LNCAP (cell line): Measurements from ENCODE around the gene IWS1.

Source experiments
- TF ChIP-seq, protein P1 (sequence below): fragments of 450-650 bp; IDR thresholded peaks from 2 replicates; pipeline ENCODE4 v1.5.1; 2017; ENCODE audit warnings: mild to moderate bottlenecking

The IWS1 gene

DNA sequence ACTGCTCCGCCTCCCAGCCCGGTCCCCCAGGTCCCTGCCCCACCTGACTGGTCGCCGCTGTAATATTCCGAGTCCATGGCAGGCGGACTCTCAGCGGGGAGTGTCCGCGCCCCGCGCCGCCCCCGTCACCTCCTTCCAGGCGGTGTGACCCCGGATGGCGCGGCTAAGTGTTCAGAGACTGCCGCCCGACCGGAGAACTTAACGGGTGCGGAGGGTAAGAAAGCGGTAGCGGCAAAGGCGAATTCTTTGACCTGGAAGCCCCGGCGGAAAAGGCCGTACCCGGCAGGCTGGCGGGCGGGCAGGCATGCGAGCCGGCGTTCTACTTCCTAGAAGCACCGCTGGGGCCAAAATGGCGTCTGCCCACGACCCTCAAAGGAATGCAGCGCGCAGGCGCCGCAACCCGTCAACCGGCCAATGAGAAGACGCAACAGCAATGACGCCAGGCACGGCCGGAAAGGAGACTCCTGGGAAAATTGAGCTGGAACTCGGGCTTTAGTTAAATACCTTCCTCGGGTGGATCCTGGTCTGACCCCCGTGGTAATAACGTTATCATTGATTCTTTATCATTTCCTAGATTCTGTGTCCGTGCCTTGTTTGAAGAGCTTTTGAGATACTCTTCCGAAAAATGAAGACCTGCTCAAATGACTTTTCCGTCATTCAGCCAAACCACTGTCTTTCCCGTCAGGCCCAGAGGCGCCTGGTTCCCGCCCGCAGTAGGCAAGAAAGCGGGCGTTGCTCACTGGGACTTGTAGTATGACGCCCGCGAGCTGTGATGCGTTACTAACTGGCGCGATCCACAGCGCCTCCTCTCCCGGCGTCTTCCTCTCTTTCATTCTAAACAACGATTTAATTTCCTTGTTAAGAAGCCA, at the start of gene IWS1:
Gene IWS1, minus strand, starts transcription at position 358 of the 869 bp plus-strand sequence. Its CDS starts 281 bp downstream, at position 77.
- TF ChIP-seq, protein P1, sequence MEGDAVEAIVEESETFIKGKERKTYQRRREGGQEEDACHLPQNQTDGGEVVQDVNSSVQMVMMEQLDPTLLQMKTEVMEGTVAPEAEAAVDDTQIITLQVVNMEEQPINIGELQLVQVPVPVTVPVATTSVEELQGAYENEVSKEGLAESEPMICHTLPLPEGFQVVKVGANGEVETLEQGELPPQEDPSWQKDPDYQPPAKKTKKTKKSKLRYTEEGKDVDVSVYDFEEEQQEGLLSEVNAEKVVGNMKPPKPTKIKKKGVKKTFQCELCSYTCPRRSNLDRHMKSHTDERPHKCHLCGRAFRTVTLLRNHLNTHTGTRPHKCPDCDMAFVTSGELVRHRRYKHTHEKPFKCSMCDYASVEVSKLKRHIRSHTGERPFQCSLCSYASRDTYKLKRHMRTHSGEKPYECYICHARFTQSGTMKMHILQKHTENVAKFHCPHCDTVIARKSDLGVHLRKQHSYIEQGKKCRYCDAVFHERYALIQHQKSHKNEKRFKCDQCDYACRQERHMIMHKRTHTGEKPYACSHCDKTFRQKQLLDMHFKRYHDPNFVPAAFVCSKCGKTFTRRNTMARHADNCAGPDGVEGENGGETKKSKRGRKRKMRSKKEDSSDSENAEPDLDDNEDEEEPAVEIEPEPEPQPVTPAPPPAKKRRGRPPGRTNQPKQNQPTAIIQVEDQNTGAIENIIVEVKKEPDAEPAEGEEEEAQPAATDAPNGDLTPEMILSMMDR: no peak; the same call in 1 of the 2 replicates

DNA sequence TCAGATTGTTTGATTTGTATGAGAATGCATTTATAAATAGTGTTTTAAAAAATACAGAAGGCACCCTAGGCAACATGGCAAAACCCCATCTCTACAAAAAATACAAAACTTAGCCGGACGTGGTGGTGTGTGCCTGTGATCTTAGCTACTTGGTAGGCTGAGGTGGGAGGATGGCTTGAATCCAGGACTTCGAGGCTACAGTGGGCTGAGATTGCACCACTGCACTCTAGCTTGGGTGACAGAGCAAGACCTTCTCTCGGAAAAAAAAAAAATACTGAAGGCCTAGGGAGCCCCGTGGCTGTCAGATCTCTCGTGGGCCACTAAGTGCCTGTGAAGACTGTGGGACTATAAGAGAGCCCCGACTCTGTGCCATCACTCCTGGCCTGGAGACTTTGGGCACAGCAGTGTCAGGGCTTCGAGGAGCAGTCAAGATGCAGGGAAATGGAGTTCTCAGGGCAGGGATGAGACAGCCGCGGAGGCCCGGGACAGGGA, 49.7 kb upstream of the IWS1 start:
- TF ChIP-seq, protein P1: no peak

DNA sequence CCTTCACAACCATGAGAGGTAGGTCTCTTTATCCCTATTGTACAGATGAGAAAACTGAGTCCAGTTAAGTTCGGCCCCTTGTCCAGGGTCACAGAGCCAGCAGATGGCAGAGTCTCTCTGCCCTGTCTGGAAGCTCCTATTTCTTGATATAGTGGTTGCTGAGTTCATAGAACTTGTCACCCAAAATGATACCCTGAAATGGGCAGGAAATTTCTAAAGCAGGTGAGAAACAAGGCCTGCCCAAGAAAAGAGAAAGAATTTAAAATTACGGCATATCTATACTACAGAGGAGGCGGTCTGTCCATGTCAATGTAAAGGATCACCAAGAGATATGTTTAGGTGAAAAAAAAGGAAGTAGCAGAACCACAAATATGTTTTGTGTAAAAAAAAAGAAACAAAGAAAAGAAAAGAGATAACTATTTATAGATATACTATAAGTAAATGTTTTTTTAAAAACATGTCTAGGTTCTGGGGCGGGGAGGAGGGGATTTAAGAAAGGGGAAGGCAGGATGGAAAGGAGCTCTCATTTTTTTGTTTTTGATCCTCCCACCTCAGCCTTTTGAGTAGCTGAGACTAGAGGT, 49.0 kb upstream of the IWS1 start:
- TF ChIP-seq, protein P1: no peak

DNA sequence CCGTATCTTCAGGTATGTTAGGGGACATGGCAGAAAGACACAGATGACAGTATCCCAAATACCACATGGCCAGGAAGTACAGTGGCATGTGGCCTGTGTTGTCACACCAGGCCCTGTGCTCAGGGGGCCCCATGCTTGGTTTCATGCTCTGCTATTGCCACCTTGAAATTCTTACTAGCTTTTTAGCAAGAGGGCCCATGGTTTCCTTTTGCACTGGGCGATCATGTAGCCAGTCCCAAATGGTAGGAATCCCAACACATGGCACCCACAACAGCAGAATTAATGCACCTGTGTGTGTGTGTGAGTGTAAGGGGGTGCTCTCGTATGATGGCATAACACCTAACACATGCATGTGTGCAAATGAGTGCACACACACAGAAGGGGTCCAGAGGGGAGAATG, 48.4 kb upstream of the IWS1 start:
- TF ChIP-seq, protein P1: no peak

DNA sequence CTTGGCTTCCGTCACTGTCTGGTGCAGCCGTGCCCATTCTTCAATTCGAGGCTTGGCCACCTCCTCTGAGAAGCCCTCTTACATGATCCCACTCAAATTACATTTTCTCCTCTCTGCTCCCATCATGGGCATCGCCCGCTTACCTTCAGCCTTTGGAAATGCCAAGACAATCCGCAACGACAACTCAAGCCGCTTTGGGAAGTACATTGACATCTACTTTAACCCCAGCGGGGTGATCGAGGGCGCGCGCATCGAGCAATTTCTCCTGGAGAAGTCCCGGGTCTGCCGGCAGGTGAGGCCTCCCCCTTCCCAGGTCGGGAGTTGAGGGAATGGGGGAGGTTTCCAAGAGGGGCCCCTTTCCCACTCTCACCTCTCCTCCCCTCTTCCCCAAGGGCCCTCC, 47.5 kb upstream of the IWS1 start:
- TF ChIP-seq, protein P1: no peak

DNA sequence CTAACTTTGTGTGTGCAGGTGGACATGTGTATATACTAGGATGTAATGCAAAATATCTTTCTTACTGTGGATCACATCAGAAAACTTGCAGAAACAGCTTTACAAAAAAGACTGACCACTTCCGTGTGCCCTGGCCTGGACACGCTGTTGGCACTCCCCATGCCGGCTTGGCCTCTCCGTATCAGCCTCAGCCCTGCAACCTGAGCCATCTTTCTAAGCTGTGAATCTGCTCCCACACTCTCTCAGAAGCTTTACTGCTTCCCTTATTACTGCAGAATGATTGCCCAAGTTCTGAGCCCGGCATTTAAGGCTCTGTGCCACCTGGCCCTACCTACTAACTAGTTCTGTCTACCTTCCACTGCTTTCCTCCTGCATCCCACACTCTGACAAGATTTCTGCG, 47.0 kb upstream of the IWS1 start:
- TF ChIP-seq, protein P1: no peak

DNA sequence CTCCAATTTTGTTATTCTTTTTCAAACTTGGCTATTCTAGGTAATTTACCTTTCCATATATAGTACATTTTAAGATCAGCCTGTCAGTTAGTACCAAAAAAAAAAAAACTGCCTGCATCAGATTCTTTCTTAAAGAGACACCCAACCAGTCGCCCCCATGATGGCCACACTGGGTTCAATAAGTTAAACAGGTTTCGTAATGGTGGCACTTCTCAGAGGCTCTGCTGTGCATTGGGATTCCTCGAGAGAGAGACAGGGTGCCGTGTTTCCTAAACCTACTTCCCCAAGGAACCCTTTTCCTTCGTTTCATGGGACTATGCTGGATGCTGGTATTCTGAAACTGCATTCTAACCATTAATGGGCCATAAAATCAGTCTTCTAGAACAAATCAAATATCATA, 46.6 kb upstream of the IWS1 start:
- TF ChIP-seq, protein P1: no peak
